GM18907 (cell line): ENCODE measurements around the gene PRPF19.

ENCODE experiments used
- ATAC-seq: cut with Tn5 transposase; IDR thresholded peaks from one replicate; pipeline ENCODE4 v1.9.1; 2021; ENCODE audit warnings: mild to moderate bottlenecking, moderate library complexity; ENCODE audit not compliant: unreplicated experiment

PRPF19 gene

DNA sequence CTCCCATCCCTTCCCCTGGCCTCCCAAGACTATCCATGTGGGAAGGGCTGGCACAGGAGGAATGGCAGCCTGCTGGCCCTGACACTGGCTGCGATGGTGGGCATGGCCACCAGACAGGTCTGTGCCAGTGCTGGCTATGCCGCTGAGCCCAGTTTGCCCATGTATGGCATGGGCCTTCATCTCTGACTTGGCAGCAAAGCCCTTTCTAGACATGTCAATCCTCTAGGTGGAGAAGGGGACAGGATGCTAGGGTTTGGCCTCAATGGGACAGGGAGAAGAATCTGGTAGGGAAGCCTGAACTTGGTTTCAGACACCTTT is 30.3 kb downstream of the PRPF19 start:
- no peak for ATAC-seq

GRCh38 chr11:60875366-60876167 is 30.8 kb downstream of the PRPF19 start:
- no peak for ATAC-seq

- no peak for ATAC-seq
Measured at GRCh38 chr11:60874421-60875365, 31.7 kb downstream of the PRPF19 start.

- ATAC-seq: no peak
Measured at GRCh38 chr11:60873533-60873932, 32.9 kb downstream of the PRPF19 start.

- ATAC-seq: no peak
Measured at GRCh38 chr11:60872961-60873524, 33.3 kb downstream of the PRPF19 start.

GRCh38 chr11:60872124-60872960 is 34.0 kb downstream of the PRPF19 start:
- ATAC-seq: no peak

GRCh38 chr11:60871378-60872061 is 34.9 kb downstream of the PRPF19 start:
- no peak for ATAC-seq

DNA sequence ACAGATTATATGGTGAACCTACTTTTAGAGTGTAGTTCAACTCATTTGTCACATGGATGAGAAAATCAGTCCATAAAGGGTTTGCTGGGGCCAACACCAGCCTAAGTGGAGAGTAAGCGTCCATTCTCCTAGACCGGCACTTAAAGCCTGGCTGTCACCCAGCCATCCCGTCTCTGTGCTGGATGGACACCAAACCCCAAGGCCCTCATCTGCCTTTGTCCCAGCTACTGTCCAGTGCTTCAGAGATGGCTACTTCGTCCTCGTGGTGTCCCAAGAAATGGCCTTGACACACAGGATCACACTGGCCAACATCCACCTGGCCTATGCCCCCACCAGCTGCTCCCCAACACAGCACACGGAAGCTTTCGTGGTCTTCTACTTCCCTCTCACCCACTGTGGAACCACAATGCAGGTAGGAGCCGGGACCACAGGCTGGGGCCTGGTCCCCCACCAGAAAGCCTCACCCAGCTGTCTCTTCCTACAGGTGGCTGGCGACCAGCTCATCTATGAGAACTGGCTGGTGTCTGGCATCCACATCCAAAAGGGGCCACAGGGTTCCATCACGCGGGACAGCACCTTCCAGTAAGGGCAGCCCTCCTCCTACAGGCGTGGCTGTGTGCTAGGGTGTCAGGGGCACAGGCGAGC is 35.5 kb downstream of the PRPF19 start:
- ATAC-seq: no peak

GRCh38 chr11:60870276-60870675 is 36.1 kb downstream of the PRPF19 start:
- no peak for ATAC-seq

- ATAC-seq: no peak
Measured at GRCh38 chr11:60869451-60869825, 36.9 kb downstream of the PRPF19 start.

GRCh38 chr11:60868682-60869450 is 37.5 kb downstream of the PRPF19 start:
- ATAC-seq: no peak

DNA sequence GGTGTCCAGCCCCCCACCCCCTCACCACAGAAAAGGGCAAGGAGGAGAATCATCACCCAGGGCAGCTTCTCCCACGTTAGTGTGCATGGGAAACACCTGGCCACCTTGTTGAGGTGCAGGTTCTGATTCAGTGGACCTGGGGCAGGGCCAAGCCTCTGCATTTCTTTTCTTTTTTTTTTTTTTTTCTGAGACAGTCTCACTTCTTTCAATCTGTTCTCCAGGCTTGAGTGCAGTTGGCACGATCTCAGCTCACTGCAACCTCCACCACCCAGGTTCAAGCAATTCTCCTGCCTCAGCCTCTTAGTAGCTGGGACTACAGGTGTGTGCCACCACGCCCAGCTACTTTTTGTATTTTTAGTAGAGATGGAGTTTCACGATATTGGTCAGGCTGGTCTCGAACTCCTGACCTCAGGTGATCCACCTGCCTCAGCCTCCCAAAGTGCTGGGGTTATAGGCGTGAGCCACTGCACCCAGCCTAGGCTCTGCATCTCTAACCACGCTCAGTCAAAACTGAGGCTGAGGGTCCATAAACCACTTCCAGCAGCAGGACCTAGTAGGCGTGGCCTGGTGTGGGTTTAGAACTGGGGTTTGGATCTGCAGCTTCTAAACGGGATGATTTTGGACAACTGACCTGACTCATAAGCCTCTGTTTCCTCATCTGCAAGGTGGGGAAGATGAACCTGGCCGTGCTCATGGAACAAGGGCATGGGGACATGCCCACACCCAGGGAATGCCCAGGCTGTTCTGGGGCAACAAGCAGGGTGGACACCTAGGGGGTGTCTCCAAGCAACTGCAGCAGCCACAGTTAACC is 38.3 kb downstream of the PRPF19 start:
- ATAC-seq: no peak

DNA sequence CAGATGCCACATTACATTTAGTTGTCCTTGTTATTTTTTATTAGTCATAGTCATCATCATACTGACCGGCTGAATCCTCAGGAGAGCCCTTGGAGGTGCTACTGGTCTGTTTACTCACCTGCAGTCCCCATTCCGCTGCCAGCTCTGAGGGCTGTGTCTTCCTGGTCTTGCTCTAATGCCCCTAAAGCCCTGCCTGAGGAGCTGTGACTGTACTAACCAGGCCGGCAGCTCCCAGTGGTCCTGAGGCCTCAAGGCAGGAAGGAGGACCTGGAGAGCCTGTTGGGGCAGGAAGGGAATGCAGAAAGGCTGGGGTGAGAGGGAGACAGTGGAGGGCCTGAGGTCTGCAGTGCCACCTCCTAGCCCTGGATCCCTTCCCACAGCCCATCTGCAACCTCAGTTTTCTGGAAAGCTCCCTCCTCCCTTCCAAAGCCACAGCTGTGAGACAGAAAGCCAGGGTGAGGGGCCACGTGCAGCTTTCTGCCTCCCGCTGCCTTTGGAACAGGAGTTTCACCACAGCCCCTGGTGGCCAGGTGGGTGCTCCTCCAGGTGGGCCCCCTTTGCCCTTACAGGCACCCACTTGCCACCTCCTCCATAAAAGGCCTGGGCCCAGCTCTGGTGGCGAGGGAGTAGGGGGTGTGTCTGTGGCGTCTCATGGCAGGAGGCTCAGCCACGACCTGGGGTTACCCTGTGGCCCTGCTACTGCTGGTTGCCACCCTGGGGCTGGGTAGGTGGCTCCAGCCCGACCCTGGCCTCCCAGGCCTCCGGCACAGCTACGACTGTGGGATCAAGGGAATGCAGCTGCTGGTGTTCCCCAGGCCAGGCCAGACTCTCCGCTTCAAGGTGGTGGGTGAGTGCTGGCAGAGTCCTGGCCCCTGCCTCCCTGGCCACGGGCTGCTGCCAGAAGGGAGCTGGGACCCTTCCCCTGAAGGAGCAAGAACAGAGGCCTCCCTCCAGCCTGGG is 39.2 kb downstream of the PRPF19 start, which contains the start of gene ZP1:
ZP1 (plus strand) TSS at position 632 of the 960 bp plus-strand sequence; CDS start at position 652, 20 bp downstream.
- no peak for ATAC-seq

GRCh38 chr11:60864856-60865513 is 41.4 kb downstream of the PRPF19 start:
- no peak for ATAC-seq

DNA sequence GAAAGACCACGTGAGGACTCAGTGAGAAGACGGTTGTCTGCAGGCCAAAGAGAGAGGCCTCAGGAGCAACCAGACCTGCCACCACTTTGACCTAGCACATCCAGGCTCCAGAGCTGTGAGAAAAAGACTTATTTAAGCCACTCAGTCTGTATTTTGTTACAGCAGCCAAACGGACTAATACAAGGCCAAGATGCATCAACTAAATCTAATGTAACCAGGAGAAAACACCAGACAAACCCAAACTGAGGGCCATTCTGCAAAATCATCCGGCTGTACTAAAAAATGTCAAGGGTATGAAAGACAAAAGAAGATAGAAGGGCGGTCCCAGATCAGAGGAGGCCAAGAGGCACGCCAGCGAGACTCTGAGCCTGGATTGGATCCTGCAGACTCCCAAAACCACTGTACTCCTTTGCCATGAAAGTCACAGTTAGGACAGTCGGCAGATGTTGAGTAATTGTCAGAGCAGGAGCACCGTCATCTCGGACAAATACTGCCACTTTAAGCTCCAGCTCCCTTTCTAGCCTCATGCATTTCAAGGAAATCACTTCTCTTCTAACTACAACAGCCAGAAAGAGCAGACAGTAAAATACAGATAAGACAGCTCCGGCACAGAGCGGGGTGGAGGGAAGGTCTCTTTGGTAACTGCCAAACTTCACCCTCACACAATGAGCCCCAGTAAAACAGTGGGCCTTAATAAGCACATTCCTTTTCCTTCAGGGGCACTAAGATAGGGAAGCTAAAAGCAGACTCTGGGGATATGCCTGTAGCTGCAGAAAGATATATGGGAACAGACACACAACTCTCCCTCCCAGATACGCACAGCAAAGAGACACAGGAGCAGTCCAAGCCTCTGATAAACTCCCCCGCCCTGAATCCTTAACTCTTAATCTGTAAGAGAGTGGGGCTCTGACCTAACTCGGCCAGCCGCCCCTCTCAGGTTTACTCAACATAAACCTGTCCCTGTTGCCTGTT is 42.5 kb downstream of the PRPF19 start:
- no peak for ATAC-seq
